Lower lobe of right lung (tissue), 2 donors: Measurements from ENCODE around the gene CSMD2. TPM values are rescaled to one million over a fixed set of nuclear protein-coding genes. Genes with fewer than 3 reads are reported as not detected.

Experiments used
- ATAC-seq, 2 donors: fragments of 200-7000 bp; cut with Tn5 transposase; one replicate each; pipeline ENCODE4 v1.9.1; 2020 to 2022; ENCODE audit warnings: mild to moderate bottlenecking in 2 of 2, moderate library complexity in 2 of 2
- DNase-seq: peaks from one replicate; pipeline ENCODE4 v3.0.0-alpha.2; 2020
- H3K27ac ChIP-seq: fragments of 200-600 bp; one replicate; pipeline ENCODE4 v1.8.0; 2022
- H3K27me3 ChIP-seq: fragments of 200-600 bp; one replicate; pipeline ENCODE4 v1.8.0; 2022; ENCODE audit warnings: low read depth
- H3K36me3 ChIP-seq: fragments of 200-600 bp; one replicate; pipeline ENCODE4 v1.8.0; 2022; ENCODE audit warnings: mild to moderate bottlenecking
- H3K4me1 ChIP-seq: fragments of 200-600 bp; one replicate; pipeline ENCODE4 v1.8.0; 2022
- H3K4me3 ChIP-seq: fragments of 200-600 bp; one replicate; pipeline ENCODE4 v1.8.0; 2022; ENCODE audit warnings: mild to moderate bottlenecking
- H3K9me3 ChIP-seq: fragments of 200-600 bp; one replicate; pipeline ENCODE4 v1.8.0; 2022
- CTCF ChIP-seq: fragments of 200-600 bp; IDR thresholded peaks from one replicate; pipeline ENCODE4 v1.8.0; 2022; ENCODE audit warnings: antibody characterized with exemption, mild to moderate bottlenecking
- intact Hi-C: fragments of 100-400 bp; cut with DNase I; formaldehyde crosslinking; loops from one replicate; pipeline ENCODE4 v1.11.0; 2022
- total RNA-seq: library from RNA; stranded (reverse); fragmentation: NEBNext Ultra II Directional; extraction: Animal tissue kit (Norgen Biotek cat#: 25700); gene quantifications from one replicate; pipeline ENCODE4 v1.2.1, GENCODE V29; 2021
- donor health status: DM: no; HTN: yes; CAD: no; lungs with severe emphysema.

The CSMD2 gene
- total RNA-seq, 1 donor from 2014 or later: 1.1 TPM

- no peaks in the 10 kb centered on the region for H3K4me1 ChIP-seq
- ATAC-seq (no peak), DNase-seq (no peak)
- no peak overlapping the region for H3K27ac ChIP-seq
- peak; percentile 16 for TF ChIP-seq CTCF
- intact Hi-C loops: no loop called here
- peaks cover 14% of the 10 kb centered on the region for H3K27me3 ChIP-seq
- H3K4me3 ChIP-seq: no peak overlapping the region
- H3K36me3 ChIP-seq: no peaks in the 10 kb centered on the region
- no peaks in the 10 kb centered on the region for H3K9me3 ChIP-seq
These were observed 523.8 kb downstream of the CSMD2 start for GRCh38 chr1:33641104-33641830.

- no peak overlapping the region for H3K27ac ChIP-seq
- ATAC-seq: no peak
- no peaks in the 10 kb centered on the region for H3K36me3 ChIP-seq
- no peaks in the 10 kb centered on the region for H3K9me3 ChIP-seq
- H3K4me3 ChIP-seq: no peak overlapping the region
- TF ChIP-seq CTCF: no peak
- H3K4me1 ChIP-seq: no peaks in the 10 kb centered on the region
- H3K27me3 ChIP-seq: peaks cover 14% of the 10 kb centered on the region
- no peak for DNase-seq
- intact Hi-C loops: no loop called here
These were observed 524.8 kb downstream of the CSMD2 start for GRCh38 chr1:33640114-33640660.

- no peak for TF ChIP-seq CTCF
- peaks cover 23% of the 10 kb centered on the region for H3K27me3 ChIP-seq
- intact Hi-C loops: no loop called here
- no peaks in the 10 kb centered on the region for H3K36me3 ChIP-seq
- H3K9me3 ChIP-seq: no peaks in the 10 kb centered on the region
- H3K4me3 ChIP-seq: no peak overlapping the region
- H3K4me1 ChIP-seq: no peaks in the 10 kb centered on the region
- ATAC-seq: no peak
- DNase-seq: no peak
- no peak overlapping the region for H3K27ac ChIP-seq
These were observed 527.1 kb downstream of the CSMD2 start for GRCh38 chr1:33637846-33638440.

- ATAC-seq (no peak), DNase-seq (no peak)
- Histone ChIP-seq H3K27me3 (peaks cover 19% of the 10 kb centered on the region), H3K27ac (no peak overlapping the region), H3K36me3 (no peaks in the 10 kb centered on the region), H3K4me1 (no peaks in the 10 kb centered on the region), H3K4me3 (no peak overlapping the region), H3K9me3 (no peaks in the 10 kb centered on the region)
- no peak for TF ChIP-seq CTCF
- intact Hi-C loops: no loop called here
These were observed 528.8 kb downstream of the CSMD2 start for GRCh38 chr1:33636209-33636608.

GRCh38 chr1:33635336-33636012 is 529.6 kb downstream of the CSMD2 start:
- peaks cover 19% of the 10 kb centered on the region for H3K27me3 ChIP-seq
- no peaks in the 10 kb centered on the region for H3K9me3 ChIP-seq
- no peaks in the 10 kb centered on the region for H3K36me3 ChIP-seq
- DNase-seq: no peak
- intact Hi-C loops: no loop called here
- H3K27ac ChIP-seq: no peak overlapping the region
- no peak for ATAC-seq
- TF ChIP-seq CTCF: no peak
- H3K4me1 ChIP-seq: no peaks in the 10 kb centered on the region
- H3K4me3 ChIP-seq: no peak overlapping the region
